ENCODE measurements around the gene CST9. TPM values are rescaled to one million over a fixed set of nuclear protein-coding genes. Genes with fewer than 3 reads are reported as not detected.
"Not testable (repeated sequence)": the region's sequence is repeated elsewhere in the genome, so short reads cannot be mapped to it uniquely, and the experiment has no call there.

The CST9 gene
- total RNA-seq, 3 donors from 2014 or later: 2.3 TPM; not detected in 2

DNA sequence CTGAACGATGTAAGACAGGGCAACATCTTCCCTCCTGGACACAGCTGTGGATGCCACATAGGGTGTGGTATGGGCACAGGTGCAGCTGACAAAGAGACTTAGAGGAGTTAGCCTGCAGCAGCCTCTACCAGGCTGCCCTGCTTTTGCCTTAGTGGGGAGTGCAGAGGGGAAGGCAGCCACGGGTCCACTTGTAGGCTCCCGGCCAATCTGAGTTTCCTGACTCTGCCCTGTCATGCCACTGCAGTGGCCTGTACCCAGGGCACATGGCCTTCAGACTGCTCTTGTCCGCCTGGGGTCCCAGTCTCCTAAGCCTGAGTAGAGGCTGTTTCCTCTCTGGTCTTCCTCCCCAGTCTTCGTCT, 20.3 kb downstream of the CST9 start:
- Histone ChIP-seq H3K4me3 (no peak overlapping the region), H3K4me1 (no peaks in the 10 kb centered on the region), H3K27me3 (no peaks in the 10 kb centered on the region), H3K27ac (no peak overlapping the region), H3K9me3 (no peaks in the 10 kb centered on the region), H3K36me3 (no peaks in the 10 kb centered on the region)
- no peak for DNase-seq (ENCODE audit: low spot score in 2 of 2)
- TF ChIP-seq POLR2A (IDR thresholded peaks at IDR 0.05) (no peak), POLR2AphosphoS5 (IDR thresholded peaks at IDR 0.05) (no peak)
- TF ChIP-seq, protein P1, sequence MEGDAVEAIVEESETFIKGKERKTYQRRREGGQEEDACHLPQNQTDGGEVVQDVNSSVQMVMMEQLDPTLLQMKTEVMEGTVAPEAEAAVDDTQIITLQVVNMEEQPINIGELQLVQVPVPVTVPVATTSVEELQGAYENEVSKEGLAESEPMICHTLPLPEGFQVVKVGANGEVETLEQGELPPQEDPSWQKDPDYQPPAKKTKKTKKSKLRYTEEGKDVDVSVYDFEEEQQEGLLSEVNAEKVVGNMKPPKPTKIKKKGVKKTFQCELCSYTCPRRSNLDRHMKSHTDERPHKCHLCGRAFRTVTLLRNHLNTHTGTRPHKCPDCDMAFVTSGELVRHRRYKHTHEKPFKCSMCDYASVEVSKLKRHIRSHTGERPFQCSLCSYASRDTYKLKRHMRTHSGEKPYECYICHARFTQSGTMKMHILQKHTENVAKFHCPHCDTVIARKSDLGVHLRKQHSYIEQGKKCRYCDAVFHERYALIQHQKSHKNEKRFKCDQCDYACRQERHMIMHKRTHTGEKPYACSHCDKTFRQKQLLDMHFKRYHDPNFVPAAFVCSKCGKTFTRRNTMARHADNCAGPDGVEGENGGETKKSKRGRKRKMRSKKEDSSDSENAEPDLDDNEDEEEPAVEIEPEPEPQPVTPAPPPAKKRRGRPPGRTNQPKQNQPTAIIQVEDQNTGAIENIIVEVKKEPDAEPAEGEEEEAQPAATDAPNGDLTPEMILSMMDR (IDR thresholded peaks at IDR 0.05): no peak
- intact Hi-C loops (cut with DNase I; ENCODE audit: low total_unique reads): no loop called here

DNA sequence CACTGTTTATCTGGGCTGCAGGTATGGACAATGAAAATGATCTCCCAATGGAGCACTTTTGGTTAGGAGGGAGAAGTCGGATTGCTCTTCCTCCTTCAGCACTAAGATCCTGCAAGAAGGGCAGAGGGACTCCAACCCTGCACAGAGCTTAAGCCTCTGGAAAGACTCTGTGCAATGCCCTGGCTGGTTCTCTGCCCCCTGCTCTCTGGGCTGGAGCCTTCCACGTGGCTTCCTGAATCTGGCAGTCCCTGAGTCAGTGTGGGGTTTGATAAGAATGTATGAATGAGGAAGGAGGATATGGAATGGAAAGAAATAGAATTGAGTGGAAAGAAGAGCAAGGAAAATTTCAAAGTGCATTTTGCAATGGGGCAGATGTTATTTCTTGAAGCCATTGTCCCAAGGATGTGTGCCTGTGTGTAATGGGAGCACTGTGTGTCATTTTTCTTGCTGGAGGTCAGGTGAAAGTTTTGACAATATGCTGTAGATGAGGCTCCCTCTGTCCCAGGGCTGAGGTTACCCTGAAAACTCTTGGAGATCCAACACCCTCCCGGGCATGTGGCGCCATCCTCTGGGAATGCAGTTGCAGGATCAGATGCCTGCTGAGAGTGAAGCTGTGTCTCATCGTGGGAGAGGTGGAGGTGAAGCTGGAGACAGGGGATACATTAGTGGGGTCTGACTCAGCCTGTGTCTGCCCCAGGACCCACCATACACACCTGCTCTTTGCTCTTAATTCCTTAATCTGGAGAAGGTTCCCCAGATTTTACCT, 21.1 kb downstream of the CST9 start:
- Histone ChIP-seq H3K27me3 (no peaks in the 10 kb centered on the region), H3K27ac (no peak overlapping the region), H3K4me1 (no peaks in the 10 kb centered on the region), H3K4me3 (no peak overlapping the region), H3K36me3 (no peaks in the 10 kb centered on the region), H3K9me3 (no peaks in the 10 kb centered on the region)
- intact Hi-C loops (cut with DNase I; ENCODE audit: low total_unique reads): no loop called here
- no peak for DNase-seq (ENCODE audit: low spot score in 2 of 2)
- TF ChIP-seq POLR2AphosphoS5 (IDR thresholded peaks at IDR 0.05) (no peak), POLR2A (IDR thresholded peaks at IDR 0.05) (no peak)
- TF ChIP-seq, protein P1 (IDR thresholded peaks at IDR 0.05): no peak

DNA sequence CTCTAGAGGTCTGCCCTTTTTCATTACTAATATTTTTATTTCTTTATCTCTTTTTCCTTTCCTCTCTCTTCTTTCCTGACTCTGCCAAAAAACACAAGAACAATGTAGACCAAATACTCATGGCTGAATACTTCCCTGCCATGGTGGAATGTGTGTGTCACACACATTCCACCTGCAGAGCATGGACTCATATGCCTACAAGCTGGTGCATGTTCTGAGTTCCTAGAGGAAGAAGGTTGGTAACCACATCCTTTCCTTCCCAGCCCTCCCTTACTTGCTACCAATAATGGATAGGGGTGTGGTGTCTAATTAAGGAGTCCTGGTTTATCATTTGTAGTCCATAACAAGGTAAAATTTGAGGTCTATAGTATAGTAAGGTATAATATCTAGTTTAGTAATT, 22.2 kb downstream of the CST9 start:
- no peaks in the 10 kb centered on the region for H3K36me3 ChIP-seq
- H3K27me3 ChIP-seq: no peaks in the 10 kb centered on the region
- TF ChIP-seq, protein P1 (IDR thresholded peaks at IDR 0.05): no peak
- no peak for TF ChIP-seq POLR2A (IDR thresholded peaks at IDR 0.05)
- TF ChIP-seq POLR2AphosphoS5 (IDR thresholded peaks at IDR 0.05): no peak
- no peak for DNase-seq (ENCODE audit: low spot score in 2 of 2)
- no peak overlapping the region for H3K4me3 ChIP-seq
- H3K27ac ChIP-seq: no peak overlapping the region
- no peaks in the 10 kb centered on the region for H3K4me1 ChIP-seq
- intact Hi-C loops (cut with DNase I; ENCODE audit: low total_unique reads): no loop called here
- H3K9me3 ChIP-seq: no peaks in the 10 kb centered on the region

DNA sequence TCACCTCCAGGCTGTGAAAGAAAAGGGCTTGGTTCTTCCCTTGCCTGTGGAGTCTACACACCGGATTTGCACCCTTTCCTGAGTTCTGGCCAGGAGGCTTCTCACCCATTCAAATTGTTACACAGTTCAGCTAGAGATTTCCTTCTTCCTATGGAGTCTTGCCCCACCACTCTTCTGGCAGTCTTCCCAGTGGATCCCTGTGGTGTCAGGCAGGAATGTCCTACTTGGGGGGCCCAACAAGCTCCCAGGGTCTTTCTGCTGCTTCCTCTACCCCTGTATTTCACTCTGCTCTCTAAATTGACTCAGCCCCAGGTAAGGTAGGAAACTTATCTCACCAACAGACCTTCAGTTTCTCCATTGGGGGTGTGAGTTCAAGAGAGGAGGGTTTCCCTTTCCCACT, 23.4 kb downstream of the CST9 start:
- Histone ChIP-seq H3K27me3 (no peaks in the 10 kb centered on the region), H3K27ac (no peak overlapping the region), H3K36me3 (no peaks in the 10 kb centered on the region), H3K9me3 (no peaks in the 10 kb centered on the region), H3K4me3 (no peak overlapping the region), H3K4me1 (no peaks in the 10 kb centered on the region)
- no peak for TF ChIP-seq POLR2AphosphoS5 (IDR thresholded peaks at IDR 0.05)
- TF ChIP-seq, protein P1 (IDR thresholded peaks at IDR 0.05): no peak
- no peak for TF ChIP-seq POLR2A (IDR thresholded peaks at IDR 0.05)
- DNase-seq (ENCODE audit: low spot score in 2 of 2): no peak
- intact Hi-C loops (cut with DNase I; ENCODE audit: low total_unique reads): no loop called here

DNA sequence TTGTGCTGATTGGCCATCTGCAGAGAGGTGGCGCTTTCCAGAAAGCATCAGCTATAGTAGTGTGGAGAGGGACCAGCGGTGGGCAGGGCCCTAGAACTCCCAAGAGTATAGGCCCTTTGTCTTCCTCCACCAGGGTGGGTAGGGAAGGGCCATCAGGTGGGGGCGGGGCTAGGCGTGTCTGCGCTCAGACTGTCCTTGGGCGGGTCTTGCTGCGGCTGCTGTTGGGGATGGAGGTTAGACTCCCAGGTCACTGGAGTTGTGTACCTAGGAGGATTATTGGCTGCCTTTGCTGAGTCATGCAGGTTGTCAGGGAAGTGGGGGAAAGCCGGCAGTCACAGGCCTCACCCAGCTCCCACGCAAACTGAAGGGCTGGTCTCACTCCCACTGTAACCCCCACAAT, 23.9 kb downstream of the CST9 start:
- H3K4me1 ChIP-seq; DNase-seq (ENCODE audit: low spot score in 2 of 2); intact Hi-C loops (cut with DNase I; ENCODE audit: low total_unique reads); H3K9me3 ChIP-seq; H3K27ac ChIP-seq; H3K27me3 ChIP-seq; H3K4me3 ChIP-seq; H3K36me3 ChIP-seq: not testable (repeated sequence)
